Measurements from ENCODE around the gene DQX1. TPM values are rescaled to one million over a fixed set of nuclear protein-coding genes. Genes with fewer than 3 reads are reported as not detected.
A peak's percentile ranks its signal among the peaks of the same experiment; 100 is the strongest.

Gene DQX1
- total RNA-seq, 1 donor from 2014 or later = not detected

GRCh38 chr2:74556159-74556558, 30.1 kb upstream of the DQX1 start:
- DNase-seq (ENCODE audit: low spot score) = no peak
- intact Hi-C loops (cut with DNase I) = no loop called here

- no peak for DNase-seq (ENCODE audit: low spot score)
- intact Hi-C loops (cut with DNase I) = no loop called here
Observed at GRCh38 chr2:74555610-74556103, 29.6 kb upstream of the DQX1 start.

- peak; percentile 83 for DNase-seq (ENCODE audit: low spot score)
Observed at GRCh38 chr2:74554820-74555531, 28.9 kb upstream of the DQX1 start.

GRCh38 chr2:74553892-74554819, 28.1 kb upstream of the DQX1 start, which contains the start of the genes DOK1 and LOXL3:
Gene DOK1 (plus strand): TSS chr2:74554720. CDS start chr2:74554755, 35 bp downstream.
Gene LOXL3 (minus strand): TSS chr2:74553942. CDS start chr2:74552634, 1,308 bp downstream.
- DNase-seq (ENCODE audit: low spot score) = peak; percentile 96
- intact Hi-C loops (cut with DNase I) = loop anchor here (1.0 kb wide), 1 partner anchor 25 kb away; the partner anchor contains the start of genes AUP1 and HTRA2

More at GRCh38 chr2:74554820-74555531, 28.9 kb upstream of the DQX1 start:
- intact Hi-C loops (cut with DNase I) = loop anchor here (1.0 kb wide), 1 partner anchor 26 kb away; the partner anchor contains the start of genes AUP1 and HTRA2

- intact Hi-C loops (cut with DNase I) = no loop called here
- DNase-seq (ENCODE audit: low spot score) = peak; percentile 64
Observed at GRCh38 chr2:74552914-74553811, 27.1 kb upstream of the DQX1 start.

- DNase-seq (ENCODE audit: low spot score) = peak; percentile 69
- intact Hi-C loops (cut with DNase I) = no loop called here
Observed at GRCh38 chr2:74551942-74552913, 26.2 kb upstream of the DQX1 start.

GRCh38 chr2:74551530-74551929, 25.5 kb upstream of the DQX1 start:
- intact Hi-C loops (cut with DNase I) = no loop called here
- DNase-seq (ENCODE audit: low spot score) = peak; percentile 15

GRCh38 chr2:74550231-74550630, 24.2 kb upstream of the DQX1 start:
- peak; percentile 38 for DNase-seq (ENCODE audit: low spot score)
- intact Hi-C loops (cut with DNase I) = no loop called here

GRCh38 chr2:74548900-74549826, 23.1 kb upstream of the DQX1 start:
- intact Hi-C loops (cut with DNase I) = loop anchor here (2.0 kb wide), 1 partner anchor 18 kb away; no protein-coding TSS in a partner anchor
- DNase-seq (ENCODE audit: low spot score) = peak; percentile 84

- DNase-seq (ENCODE audit: low spot score) = peak; percentile 26
- intact Hi-C loops (cut with DNase I) = loop anchor here (2.0 kb wide), 1 partner anchor 18 kb away; no protein-coding TSS in a partner anchor
Observed at GRCh38 chr2:74548285-74548899, 22.4 kb upstream of the DQX1 start.

GRCh38 chr2:74546004-74546403, 20.0 kb upstream of the DQX1 start:
- intact Hi-C loops (cut with DNase I) = no loop called here
- DNase-seq (ENCODE audit: low spot score) = peak; percentile 14

- intact Hi-C loops (cut with DNase I) = no loop called here
- DNase-seq (ENCODE audit: low spot score) = peak; percentile 10
Observed at GRCh38 chr2:74544634-74545033, 18.6 kb upstream of the DQX1 start.

GRCh38 chr2:74542978-74543377, 16.9 kb upstream of the DQX1 start:
- DNase-seq (ENCODE audit: low spot score) = peak; percentile 33
- intact Hi-C loops (cut with DNase I) = no loop called here

- intact Hi-C loops (cut with DNase I) = no loop called here
Observed at GRCh38 chr2:74540291-74540690, 14.3 kb upstream of the DQX1 start.

GRCh38 chr2:74538881-74539339, 12.9 kb upstream of the DQX1 start:
- DNase-seq (ENCODE audit: low spot score) = no peak
- intact Hi-C loops (cut with DNase I) = loop anchor here (10.0 kb wide), 1 partner anchor 714 kb away; the partner anchor contains the start of gene STAMBP

More at GRCh38 chr2:74540291-74540690, 14.3 kb upstream of the DQX1 start:
- no peak for DNase-seq (ENCODE audit: low spot score)

- DNase-seq (ENCODE audit: low spot score) = no peak
- intact Hi-C loops (cut with DNase I) = loop anchor here (10.0 kb wide), 1 partner anchor 712 kb away; the partner anchor contains the start of gene STAMBP
Observed at GRCh38 chr2:74537140-74537539, 11.1 kb upstream of the DQX1 start.
